A549 (cell line): ENCODE measurements around the gene INTS6. TPM values are rescaled to one million over a fixed set of nuclear protein-coding genes. Genes with fewer than 3 reads are reported as not detected.

ENCODE experiments used
- ATAC-seq, 2 experiments: fragments of 200-7000 bp in 1 of 2; fragments of >200 bp in 1 of 2; cut with Nextera tagmentation in 1 of 2; cut with Tn5 transposase in 1 of 2; 3 replicates each; pipeline versions ENCODE4 v1.8.0 to v1.9.1; 2018 to 2020; ENCODE audit warnings: mild to moderate bottlenecking in 1 of 2, moderate library complexity in 1 of 2
- CTCF ChIA-PET: fragments of 300-600 bp; sonication (Branson Sonifier 250); formaldehyde crosslinking; extraction: SDS; loops from one replicate; lab custom pipeline; 2021; ENCODE audit warnings: antibody characterized with exemption, inconsistent platforms; lab: Yijun Ruan, JAX
- POLR2A ChIA-PET: fragments of 350-600 bp; formaldehyde crosslinking; extraction: SDS; loops from one replicate; lab custom pipeline; 2021; ENCODE audit warnings: antibody characterized with exemption, inconsistent platforms; lab: Yijun Ruan, JAX
- DNase-seq, 2 experiments: peaks; one replicate each; pipeline versions ENCODE4 v3.0.0 to v3.0.0-alpha.2; 2011 to 2016; ENCODE audit warnings: low read depth in 1 of 2, low spot score in 1 of 2
- FAIRE-seq: peaks from 2 replicates; lab custom pipeline; 2011; peaks lifted over from hg19 to GRCh38; lab: Jason Lieb, UNC
- H3K27ac ChIP-seq, 2 experiments: fragments of >200 bp; sonication (Bioruptor Twin); formaldehyde crosslinking; 3 replicates each; pipeline ENCODE4 v1.5.1; 2016 to 2017
- H3K4me1 ChIP-seq: fragments of >200 bp; sonication (Bioruptor Twin); formaldehyde crosslinking; 3 replicates; pipeline ENCODE4 v1.6.1; 2016
- H3K4me2 ChIP-seq: fragments of >200 bp; sonication (Bioruptor Twin); formaldehyde crosslinking; 3 replicates; pipeline ENCODE4 v1.6.1; 2016
- H3K4me3 ChIP-seq: fragments of >200 bp; sonication (Bioruptor Twin); formaldehyde crosslinking; 3 replicates; pipeline ENCODE4 v1.5.1; 2016
- H3K9me3 ChIP-seq: fragments of >200 bp; sonication (Bioruptor Twin); formaldehyde crosslinking; 3 replicates; pipeline ENCODE4 v1.6.1; 2016
- BHLHE40 ChIP-seq: IDR thresholded peaks from 2 replicates; pipeline ENCODE4 v1.6.1; 2012; ENCODE audit warnings: low read depth, low read length, inconsistent platforms
- CBX8 ChIP-seq: fragments of 200-600 bp; sonication (generic); IDR thresholded peaks from 2 replicates; pipeline ENCODE4 v1.6.1; 2016
- CHD2 ChIP-seq: fragments of 150-350 bp; IDR thresholded peaks from 2 replicates; pipeline ENCODE4 v1.6.1; 2014; ENCODE audit warnings: low read length; ENCODE audit not compliant: partially characterized antibody
- CHD4 ChIP-seq: fragments of 200-600 bp; sonication (generic); IDR thresholded peaks from 2 replicates; pipeline ENCODE4 v1.6.1; 2016; ENCODE audit warnings: antibody characterized with exemption, mild to moderate bottlenecking, borderline replicate concordance
- EHF ChIP-seq: fragments of 250-450 bp; sonication (Bioruptor Pico); IDR thresholded peaks from 2 replicates; pipeline ENCODE4 v1.5.0; 2020; ENCODE audit warnings: mild to moderate bottlenecking
- FOSB ChIP-seq: fragments of 250-450 bp; sonication (Bioruptor Pico); IDR thresholded peaks from 2 replicates; pipeline ENCODE4 v1.5.0; 2020; ENCODE audit warnings: mild to moderate bottlenecking, moderate library complexity
- FOSL2 ChIP-seq, 2 experiments: fragments of 450-650 bp in 1 of 2; fragments of >200 bp in 1 of 2; sonication (Bioruptor Twin) in 1 of 2; formaldehyde crosslinking; IDR thresholded peaks; 2 replicates each; pipeline versions ENCODE4 v1.5.0 to v1.6.1; 2016 to 2020; ENCODE audit warnings: mild to moderate bottlenecking in 1 of 2, moderate library complexity in 1 of 2
- HDAC2 ChIP-seq: fragments of 200-600 bp; sonication (generic); IDR thresholded peaks from 2 replicates; pipeline ENCODE4 v1.6.1; 2016
- JUN ChIP-seq, 2 experiments: fragments of >200 bp; sonication (Bioruptor Twin); formaldehyde crosslinking; IDR thresholded peaks; 2 replicates in 1 of 2; 3 replicates in 1 of 2; pipeline ENCODE4 v1.6.1; 2016 to 2017
- KDM1A ChIP-seq: fragments of 200-600 bp; sonication (generic); IDR thresholded peaks from 2 replicates; pipeline ENCODE4 v1.6.1; 2016; ENCODE audit warnings: low read depth, mild to moderate bottlenecking
- MAFK ChIP-seq: fragments of 450-650 bp; IDR thresholded peaks from 2 replicates; pipeline ENCODE4 v1.6.1; 2014; ENCODE audit not compliant: partially characterized antibody
- NFE2L2 ChIP-seq: fragments of 150-350 bp; conservative IDR thresholded peaks from 2 replicates; pipeline ENCODE4 v1.6.1; 2014; ENCODE audit warnings: low read length
- NPAS2 ChIP-seq: fragments of 250-450 bp; sonication (Bioruptor Pico); IDR thresholded peaks from 2 replicates; pipeline ENCODE4 v1.8.0; 2022; ENCODE audit warnings: mild to moderate bottlenecking, moderate library complexity, borderline replicate concordance
- PHF8 ChIP-seq: fragments of 200-600 bp; sonication (generic); IDR thresholded peaks from 2 replicates; pipeline ENCODE4 v1.6.1; 2016; ENCODE audit warnings: low read depth, mild to moderate bottlenecking, antibody characterized with exemption, moderate library complexity, borderline replicate concordance
- POLR2A ChIP-seq: IDR thresholded peaks from 2 replicates; pipeline ENCODE4 v1.6.1; 2012; ENCODE audit warnings: mild to moderate bottlenecking, low read length
- RAD21 ChIP-seq, 2 experiments: fragments of >200 bp in 1 of 2; sonication (Bioruptor Twin) in 1 of 2; formaldehyde crosslinking in 1 of 2; IDR thresholded peaks in 1 of 2; conservative IDR thresholded peaks in 1 of 2; 2 replicates in 1 of 2; 3 replicates in 1 of 2; pipeline ENCODE4 v1.6.1; 2012 to 2018; ENCODE audit warnings: inconsistent platforms in 1 of 2
- RARB ChIP-seq: fragments of 250-450 bp; sonication (Bioruptor Pico); IDR thresholded peaks from 2 replicates; pipeline ENCODE4 v1.8.0; 2021; ENCODE audit warnings: mild to moderate bottlenecking, moderate library complexity
- RCOR1 ChIP-seq: fragments of 150-350 bp; IDR thresholded peaks from 2 replicates; pipeline ENCODE4 v1.6.1; 2014; ENCODE audit warnings: antibody characterized with exemption, low read length, low read depth
- TFCP2L1 ChIP-seq: fragments of 250-450 bp; sonication (Bioruptor Pico); IDR thresholded peaks from 2 replicates; pipeline ENCODE4 v1.5.0; 2021; ENCODE audit warnings: mild to moderate bottlenecking
- TP53 ChIP-seq: fragments of 250-450 bp; sonication (Bioruptor Pico); IDR thresholded peaks from 2 replicates; pipeline ENCODE4 v1.5.0; 2021; ENCODE audit warnings: mild to moderate bottlenecking, moderate library complexity
- ZFP36 ChIP-seq: fragments of 450-650 bp; IDR thresholded peaks from 2 replicates; pipeline ENCODE4 v1.6.1; 2014; ENCODE audit warnings: borderline replicate concordance; ENCODE audit not compliant: partially characterized antibody
- WGBS: methylation state at CpG from one replicate; pipeline ENCODE4 v1.1.6; 2017; ENCODE audit errors: missing lambda C conversion rate; 5-methylcytosine and 5-hydroxymethylcytosine counted together
- polyA plus RNA-seq, 4 experiments: library from polyadenylated mRNA; depleted of rRNA in 3 of 4; stranded (reverse); fragments of >200 nt; fragmentation: RNase III in 1 of 4; extraction: RNeasy Plus Mini Kit Qiagen cat#74134 plus additional on column Dnase treatment in 1 of 4; gene quantifications; 2 replicates in 3 of 4; 3 replicates in 1 of 4; pipeline ENCODE4 v1.2.3, GENCODE V29; 2011 to 2017
- TF ChIP-seq, protein P1 (sequence below): fragments of 250-450 bp; sonication (Bioruptor Pico); IDR thresholded peaks from 2 replicates; pipeline ENCODE4 v1.5.0; 2021; ENCODE audit warnings: mild to moderate bottlenecking, moderate library complexity, borderline replicate concordance
- TF ChIP-seq, protein P2 (sequence below): fragments of 250-450 bp; sonication (Bioruptor Pico); IDR thresholded peaks from 2 replicates; pipeline ENCODE4 v1.5.0; 2020; ENCODE audit warnings: low read depth, mild to moderate bottlenecking, moderate library complexity
- TF ChIP-seq, protein P3 (sequence below): fragments of >200 bp; sonication (Bioruptor Twin); formaldehyde crosslinking; IDR thresholded peaks from 2 replicates; pipeline ENCODE4 v1.6.1; 2016

INTS6 gene
- polyA plus RNA-seq, 2 of the 4 experiments (the other 2 are of a cell fraction), result 11.5 to 37.1 TPM

DNA sequence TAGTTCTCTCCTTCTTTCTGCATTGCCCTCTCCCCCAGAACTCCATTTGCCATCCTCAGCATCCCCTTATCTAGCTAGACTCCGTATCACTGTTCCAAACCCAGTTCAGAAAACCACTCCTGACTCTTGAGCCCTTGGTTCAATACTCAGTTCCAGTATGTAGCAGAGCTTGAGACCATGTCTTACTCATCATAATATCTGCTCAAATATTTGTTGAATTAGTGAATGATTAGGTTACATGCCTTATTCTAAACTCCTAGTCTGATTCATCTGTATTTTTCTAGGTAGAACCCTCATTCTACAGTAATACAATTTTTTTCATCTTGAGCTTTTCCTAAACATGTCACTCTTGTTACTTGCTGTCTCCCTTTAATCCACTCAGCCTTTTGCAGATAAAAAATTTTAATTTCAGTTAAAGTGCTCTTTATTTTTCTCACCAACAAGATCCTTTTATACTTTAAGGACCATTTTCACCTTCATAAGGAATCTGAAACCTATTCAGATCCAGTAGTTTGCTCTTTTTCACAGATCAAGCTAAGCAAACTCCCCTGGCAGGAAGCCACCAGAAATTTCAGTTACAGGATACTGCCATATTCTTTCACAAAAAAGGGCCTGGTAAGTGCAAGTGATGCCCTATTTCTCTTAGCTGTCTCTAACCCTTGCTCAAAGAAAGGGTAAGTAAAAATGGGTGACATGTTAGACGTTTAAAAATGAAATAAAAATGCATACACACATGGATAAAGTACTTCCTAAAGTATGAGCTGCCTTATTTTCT, 23.1 kb upstream of the INTS6 start (continued):
- TF ChIP-seq, protein P1, sequence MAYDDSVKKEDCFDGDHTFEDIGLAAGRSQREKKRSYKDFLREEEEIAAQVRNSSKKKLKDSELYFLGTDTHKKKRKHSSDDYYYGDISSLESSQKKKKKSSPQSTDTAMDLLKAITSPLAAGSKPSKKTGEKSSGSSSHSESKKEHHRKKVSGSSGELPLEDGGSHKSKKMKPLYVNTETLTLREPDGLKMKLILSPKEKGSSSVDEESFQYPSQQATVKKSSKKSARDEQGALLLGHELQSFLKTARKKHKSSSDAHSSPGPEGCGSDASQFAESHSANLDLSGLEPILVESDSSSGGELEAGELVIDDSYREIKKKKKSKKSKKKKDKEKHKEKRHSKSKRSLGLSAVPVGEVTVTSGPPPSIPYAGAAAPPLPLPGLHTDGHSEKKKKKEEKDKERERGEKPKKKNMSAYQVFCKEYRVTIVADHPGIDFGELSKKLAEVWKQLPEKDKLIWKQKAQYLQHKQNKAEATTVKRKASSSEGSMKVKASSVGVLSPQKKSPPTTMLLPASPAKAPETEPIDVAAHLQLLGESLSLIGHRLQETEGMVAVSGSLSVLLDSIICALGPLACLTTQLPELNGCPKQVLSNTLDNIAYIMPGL (CRISPR knock-in tag), result no peak
- no peak for TF ChIP-seq NPAS2

DNA sequence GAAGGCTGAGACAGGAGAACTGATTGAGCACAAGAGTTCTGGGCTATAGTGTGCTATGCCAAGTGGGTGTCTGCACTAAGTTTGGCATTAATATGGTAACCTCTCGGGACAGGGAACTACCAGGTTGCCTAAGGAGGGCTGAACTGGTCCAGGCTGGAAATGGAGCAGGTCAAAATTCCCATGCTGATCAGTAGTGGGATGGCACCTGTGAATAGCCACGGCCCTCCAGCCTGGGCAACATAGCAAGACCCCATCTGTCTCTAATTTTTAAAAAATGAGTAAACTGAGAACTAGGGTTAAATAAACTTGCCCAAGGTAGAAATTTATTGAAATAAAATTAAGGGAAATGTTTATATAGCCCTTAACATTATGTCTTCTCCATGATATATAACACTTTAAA, 17.0 kb upstream of the INTS6 start:
- 75% methylated on average over 2 of the region's 2 CpGs for WGBS
- Histone ChIP-seq H3K4me1 (no peaks in the 10 kb centered on the region), H3K9me3 (no peaks in the 10 kb centered on the region), H3K4me3 (no peak overlapping the region), H3K4me2 (no peak overlapping the region), H3K27ac (no peak overlapping the region)
- TF ChIP-seq, protein P1 (CRISPR knock-in tag), result no peak
- TF ChIP-seq CHD4 (no peak), CHD2 (no peak), MAFK (no peak), RCOR1 (no peak), JUN (IDR thresholded peaks at IDR 0.05) (no peak), RAD21 (conservative IDR thresholded peaks at IDR 0.05 in 1 of 2, IDR thresholded peaks at IDR 0.05 in 1 of 2) (no peak), KDM1A (no peak), PHF8 (no peak), TFCP2L1 (no peak), ZFP36 (no peak), CBX8 (no peak)
- TF ChIP-seq, protein P2, sequence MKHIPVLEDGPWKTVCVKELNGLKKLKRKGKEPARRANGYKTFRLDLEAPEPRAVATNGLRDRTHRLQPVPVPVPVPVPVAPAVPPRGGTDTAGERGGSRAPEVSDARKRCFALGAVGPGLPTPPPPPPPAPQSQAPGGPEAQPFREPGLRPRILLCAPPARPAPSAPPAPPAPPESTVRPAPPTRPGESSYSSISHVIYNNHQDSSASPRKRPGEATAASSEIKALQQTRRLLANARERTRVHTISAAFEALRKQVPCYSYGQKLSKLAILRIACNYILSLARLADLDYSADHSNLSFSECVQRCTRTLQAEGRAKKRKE (CRISPR knock-in tag), result no peak
- ChIA-PET CTCF (no interaction called here), POLR2A (no interaction called here)
- FAIRE-seq, result no peak
- DNase-seq, result no peak
- no peak for ATAC-seq

DNA sequence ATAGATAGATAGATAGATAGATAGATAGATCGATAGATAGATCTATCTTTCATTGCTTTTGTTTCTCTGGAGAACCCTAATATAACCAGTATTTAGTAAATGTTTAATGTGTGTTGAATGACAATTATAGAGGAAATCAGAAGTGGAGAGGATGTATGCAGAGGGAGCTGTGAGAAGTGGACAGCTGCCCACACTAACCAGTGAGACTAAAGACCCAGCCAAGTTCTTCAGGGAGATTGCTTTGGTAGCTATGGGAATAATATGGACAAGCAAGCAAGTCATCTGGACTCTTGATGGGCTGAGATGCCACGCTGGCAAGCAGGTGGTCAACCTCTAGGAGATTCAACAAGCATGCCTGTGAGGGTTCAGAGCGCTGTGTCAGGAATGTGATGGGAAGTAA, 14.9 kb upstream of the INTS6 start:
- Histone ChIP-seq H3K4me1 (no peaks in the 10 kb centered on the region), H3K27ac (no peak overlapping the region), H3K9me3 (no peaks in the 10 kb centered on the region), H3K4me2 (no peak overlapping the region), H3K4me3 (no peak overlapping the region)
- POLR2A ChIA-PET, result no interaction called here
- ATAC-seq (no peak), FAIRE-seq (no peak), DNase-seq (no peak)
- no peak for TF ChIP-seq FOSB (CRISPR knock-in tag)
- TF ChIP-seq BHLHE40, result no peak
- TF ChIP-seq MAFK, result no peak
- WGBS, result 46% methylated on average over 3 of the region's 3 CpGs
- CTCF ChIA-PET, result interaction anchor here (0.8 kb wide), 1 partner anchor 330 kb away, joined by 3 read pairs; no protein-coding TSS in a partner anchor

DNA sequence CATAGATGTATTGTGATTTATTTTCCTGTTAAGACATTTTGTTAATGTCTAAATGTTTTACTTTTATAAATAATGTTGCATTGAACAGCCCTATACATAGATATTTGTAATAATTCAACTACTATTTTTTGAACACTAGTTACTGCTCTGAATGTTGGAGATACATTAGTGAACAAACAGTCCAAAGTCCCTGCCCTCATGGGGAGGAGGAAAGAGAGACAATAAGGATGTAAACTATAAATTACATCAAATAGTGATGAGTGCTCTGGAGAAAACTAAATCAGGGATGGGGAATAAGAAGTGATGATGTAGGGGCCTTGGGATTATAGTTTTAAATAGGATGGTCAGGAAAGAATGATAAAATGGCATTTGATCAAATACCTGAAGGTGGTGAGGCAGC, 12.3 kb upstream of the INTS6 start:
- POLR2A ChIA-PET, result interaction anchor here (1.3 kb wide), 1 partner anchor 12 kb away, joined by 4 read pairs; no protein-coding TSS in a partner anchor
- TF ChIP-seq EHF (no peak), RARB (CRISPR knock-in tag) (no peak), NFE2L2 (no peak), POLR2A (no peak), TFCP2L1 (no peak), FOSL2 (IDR thresholded peaks at IDR 0.05) (no peak), FOSL2 (CRISPR knock-in tag; IDR thresholded peaks at IDR 0.05) (no peak), CHD2 (no peak), FOSB (CRISPR knock-in tag) (no peak), TP53 (no peak), ZFP36 (no peak), RCOR1 (no peak), HDAC2 (no peak)
- TF ChIP-seq, protein P3, sequence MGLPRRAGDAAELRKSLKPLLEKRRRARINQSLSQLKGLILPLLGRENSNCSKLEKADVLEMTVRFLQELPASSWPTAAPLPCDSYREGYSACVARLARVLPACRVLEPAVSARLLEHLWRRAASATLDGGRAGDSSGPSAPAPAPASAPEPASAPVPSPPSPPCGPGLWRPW, result no peak
- TF ChIP-seq, protein P2 (CRISPR knock-in tag), result no peak

More for the DNA sequence above, 12.3 kb upstream of the INTS6 start:
- no peak for DNase-seq
- no peak for ATAC-seq
- no peaks in the 10 kb centered on the region for H3K9me3 ChIP-seq
- CTCF ChIA-PET, result no interaction called here
- FAIRE-seq, result no peak
- no peak overlapping the region for H3K4me2 ChIP-seq
- no peak overlapping the region for H3K4me3 ChIP-seq
- no peaks in the 10 kb centered on the region for H3K4me1 ChIP-seq
- no peak overlapping the region for H3K27ac ChIP-seq
